Activated CD4-positive, alpha-beta T cell treated with anti-CD3 and anti-CD28 coated beads, Interleukin-2, Interleukin-4, amounts not matched to agents 100 ng/mL and 50 ng/mL, durations not matched to agents 16 hours and 8 hours (primary cell): ENCODE measurements around the gene TNS4.

Experiments
- DNase-seq: peaks from one replicate; pipeline ENCODE4 v3.0.0-alpha.2; 2020; ENCODE audit warnings: low spot score

The TNS4 gene

GRCh38 chr17:40516581-40517285, 15.3 kb upstream of the TNS4 start:
- DNase-seq: peak; percentile 92

- peak; percentile 78 for DNase-seq
Measured at GRCh38 chr17:40515491-40516041, 14.1 kb upstream of the TNS4 start.

- no peak for DNase-seq
Measured at GRCh38 chr17:40515011-40515410, 13.6 kb upstream of the TNS4 start.

- DNase-seq: no peak
Measured at GRCh38 chr17:40514013-40514875, 12.8 kb upstream of the TNS4 start.

- DNase-seq: no peak
Measured at GRCh38 chr17:40511667-40512220, 10.3 kb upstream of the TNS4 start.

GRCh38 chr17:40511136-40511535, 9.7 kb upstream of the TNS4 start:
- DNase-seq: no peak

- no peak for DNase-seq
Measured at GRCh38 chr17:40510328-40510648, 8.9 kb upstream of the TNS4 start.

GRCh38 chr17:40509626-40510327, 8.4 kb upstream of the TNS4 start:
- no peak for DNase-seq

GRCh38 chr17:40506786-40507185, 5.4 kb upstream of the TNS4 start:
- no peak for DNase-seq

GRCh38 chr17:40503154-40503553, 1.7 kb upstream of the TNS4 start:
- no peak for DNase-seq

- DNase-seq: no peak
Measured at GRCh38 chr17:40502716-40503115, 1.3 kb upstream of the TNS4 start.

- no peak for DNase-seq
Measured at GRCh38 chr17:40500709-40501108, 714 bp downstream of the TNS4 start.

GRCh38 chr17:40500190-40500589, 1.2 kb downstream of the TNS4 start:
- no peak for DNase-seq

- no peak for DNase-seq
Measured at GRCh38 chr17:40499551-40500189, 1.8 kb downstream of the TNS4 start.

GRCh38 chr17:40498281-40499084, 2.9 kb downstream of the TNS4 start:
- DNase-seq: no peak

- no peak for DNase-seq
Measured at GRCh38 chr17:40497695-40498094, 3.7 kb downstream of the TNS4 start.

- no peak for DNase-seq
Measured at GRCh38 chr17:40496634-40497420, 4.6 kb downstream of the TNS4 start.

- DNase-seq: no peak
Measured at GRCh38 chr17:40496170-40496569, 5.3 kb downstream of the TNS4 start.

- DNase-seq: no peak
Measured at GRCh38 chr17:40495140-40495539, 6.3 kb downstream of the TNS4 start.

GRCh38 chr17:40493697-40494096, 7.7 kb downstream of the TNS4 start:
- DNase-seq: no peak
